ENCODE results near the gene BACH1. TPM values are rescaled to one million over a fixed set of nuclear protein-coding genes. Genes with fewer than 3 reads are reported as not detected.
A peak's percentile ranks its signal among the peaks of the same experiment; 100 is the strongest.

Gene BACH1
- total RNA-seq, 1 donor from 2014 or later: 123 TPM

- H3K4me1 Mint-ChIP-seq (ENCODE audit: low read depth): peaks cover 21% of the 10 kb centered on the region
- no peak for DNase-seq (ENCODE audit: low spot score)
- no peaks in the 10 kb centered on the region for H3K36me3 Mint-ChIP-seq (ENCODE audit: low read depth)
- peaks cover 4% of the 10 kb centered on the region for H3K9me3 Mint-ChIP-seq (ENCODE audit: low read depth)
- no peak overlapping the region for H3K27ac Mint-ChIP-seq (ENCODE audit: unreplicated experiment)
- no peak for TF ChIP-seq CTCF (IDR thresholded peaks at IDR 0.05)
- no peak overlapping the region for H3K4me3 Mint-ChIP-seq (ENCODE audit: unreplicated experiment)
- H3K27me3 Mint-ChIP-seq (ENCODE audit: low read depth): no peaks in the 10 kb centered on the region
These were observed 3.6 kb upstream of the BACH1 start for GRCh38 chr21:29295066-29295650.

GRCh38 chr21:29296446-29296845, 2.3 kb upstream of the BACH1 start:
- Mint-ChIP-seq H3K27me3 (ENCODE audit: low read depth) (no peaks in the 10 kb centered on the region), H3K9me3 (ENCODE audit: low read depth) (peaks cover 4% of the 10 kb centered on the region), H3K4me1 (ENCODE audit: low read depth) (peaks cover 32% of the 10 kb centered on the region), H3K27ac (ENCODE audit: unreplicated experiment) (no peak overlapping the region), H3K36me3 (ENCODE audit: low read depth) (no peaks in the 10 kb centered on the region), H3K4me3 (ENCODE audit: unreplicated experiment) (no peak overlapping the region)
- no peak for DNase-seq (ENCODE audit: low spot score)
- no peak for TF ChIP-seq CTCF (IDR thresholded peaks at IDR 0.05)

GRCh38 chr21:29297483-29298347, 1.0 kb upstream of the BACH1 start:
- Mint-ChIP-seq H3K27me3 (ENCODE audit: low read depth) (no peaks in the 10 kb centered on the region), H3K36me3 (ENCODE audit: low read depth) (no peaks in the 10 kb centered on the region), H3K4me1 (ENCODE audit: low read depth) (peaks cover 45% of the 10 kb centered on the region), H3K27ac (ENCODE audit: unreplicated experiment) (peak overlapping the region; percentile 62), H3K9me3 (ENCODE audit: low read depth) (peaks cover 2% of the 10 kb centered on the region), H3K4me3 (ENCODE audit: unreplicated experiment) (peak overlapping the region; percentile 61)
- DNase-seq (ENCODE audit: low spot score): peak; percentile 55
- TF ChIP-seq CTCF (IDR thresholded peaks at IDR 0.05): no peak

GRCh38 chr21:29299046-29299915, 559 bp downstream of the BACH1 start:
- Mint-ChIP-seq H3K4me1 (ENCODE audit: low read depth) (peaks cover 59% of the 10 kb centered on the region), H3K4me3 (ENCODE audit: unreplicated experiment) (peak overlapping the region; percentile 81), H3K27me3 (ENCODE audit: low read depth) (no peaks in the 10 kb centered on the region), H3K9me3 (ENCODE audit: low read depth) (no peaks in the 10 kb centered on the region), H3K27ac (ENCODE audit: unreplicated experiment) (peak overlapping the region; percentile 92), H3K36me3 (ENCODE audit: low read depth) (no peaks in the 10 kb centered on the region)
- no peak for TF ChIP-seq CTCF (IDR thresholded peaks at IDR 0.05)
- DNase-seq (ENCODE audit: low spot score): no peak
